Muscle layer of colon (tissue), 2 donors: Measurements from ENCODE around the gene CD2AP.
"Not testable (repeated sequence)": the region's sequence is repeated elsewhere in the genome, so short reads cannot be mapped to it uniquely, and the experiment has no call there.

Experiments
- H3K27ac ChIP-seq: one replicate; pipeline ENCODE4 v1.7.0; 2013; ENCODE audit warnings: low read depth, mild to moderate bottlenecking, low read length, moderate library complexity
- H3K27me3 ChIP-seq, 2 donors: one replicate each; pipeline ENCODE4 v1.7.0; 2013; ENCODE audit warnings: low read length in 2 of 2, mild to moderate bottlenecking in 2 of 2; ENCODE audit not compliant: insufficient read depth in 2 of 2, control insufficient read depth in 1 of 2
- H3K36me3 ChIP-seq: one replicate; pipeline ENCODE4 v1.7.0; 2013; ENCODE audit warnings: mild to moderate bottlenecking, low read length; ENCODE audit not compliant: insufficient read depth
- H3K4me1 ChIP-seq: one replicate; pipeline ENCODE4 v1.7.0; 2013; ENCODE audit warnings: mild to moderate bottlenecking, low read length; ENCODE audit not compliant: insufficient read depth
- H3K4me3 ChIP-seq, 2 donors: one replicate each; pipeline ENCODE4 v1.7.0; 2013; ENCODE audit warnings: low read length in 2 of 2, low read depth in 1 of 2, mild to moderate bottlenecking in 1 of 2, moderate library complexity in 1 of 2
- H3K9ac ChIP-seq: one replicate; pipeline ENCODE4 v1.7.0; 2013; ENCODE audit warnings: low read length
- H3K9me3 ChIP-seq: one replicate; pipeline ENCODE4 v1.7.0; 2013; ENCODE audit warnings: mild to moderate bottlenecking, low read length
- donor health status: abdominal sarcoma.
- donor health status: Adenocarcinoma of cecum.

CD2AP gene

DNA sequence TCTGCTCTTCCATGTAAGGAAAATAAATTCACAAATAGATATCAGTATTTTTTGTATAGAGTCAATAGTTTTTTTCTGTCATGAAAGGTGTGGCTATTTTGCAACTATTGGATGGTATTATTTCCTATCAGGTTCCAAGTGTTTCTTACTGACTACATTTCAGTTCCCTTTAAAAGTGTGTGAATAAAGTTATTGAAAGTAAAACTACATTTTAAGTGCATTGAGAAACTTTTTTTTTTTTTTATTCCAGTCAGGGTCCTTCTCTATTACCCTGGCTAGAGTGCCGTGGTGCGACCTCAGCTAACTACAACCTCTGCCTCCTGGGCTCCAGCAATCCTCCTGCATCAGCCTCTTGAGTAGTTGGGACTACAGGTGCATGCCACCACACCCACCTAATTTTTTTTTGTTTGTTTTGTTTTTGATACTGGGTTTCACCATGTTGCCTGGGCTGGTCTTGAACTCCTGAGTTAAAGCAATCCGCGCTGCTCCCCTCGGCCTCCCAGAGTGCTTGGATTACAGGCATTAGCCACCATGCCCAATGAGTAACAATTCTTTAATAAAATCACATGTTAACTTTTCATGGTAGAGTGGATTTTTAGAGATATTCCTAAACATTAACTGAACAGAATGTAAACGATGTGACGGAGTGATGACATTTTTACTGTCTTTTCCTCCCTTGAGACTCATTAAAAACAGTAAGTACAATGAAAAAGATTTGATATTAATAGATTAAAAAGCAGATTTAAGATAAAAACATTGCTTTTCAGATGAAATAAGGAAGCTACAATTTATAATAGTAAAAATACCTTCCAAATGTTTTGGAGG, 151.1 kb downstream of the CD2AP start:
- no peak overlapping the region for H3K27ac ChIP-seq
- H3K36me3 ChIP-seq, result no peaks in the 10 kb centered on the region
- H3K4me1 ChIP-seq, result peaks cover 3% of the 10 kb centered on the region
- no peaks in the 10 kb centered on the region for H3K27me3 ChIP-seq
- no peak overlapping the region for H3K4me3 ChIP-seq
- H3K9ac ChIP-seq, result no peak overlapping the region
- H3K9me3 ChIP-seq, result no peaks in the 10 kb centered on the region

DNA sequence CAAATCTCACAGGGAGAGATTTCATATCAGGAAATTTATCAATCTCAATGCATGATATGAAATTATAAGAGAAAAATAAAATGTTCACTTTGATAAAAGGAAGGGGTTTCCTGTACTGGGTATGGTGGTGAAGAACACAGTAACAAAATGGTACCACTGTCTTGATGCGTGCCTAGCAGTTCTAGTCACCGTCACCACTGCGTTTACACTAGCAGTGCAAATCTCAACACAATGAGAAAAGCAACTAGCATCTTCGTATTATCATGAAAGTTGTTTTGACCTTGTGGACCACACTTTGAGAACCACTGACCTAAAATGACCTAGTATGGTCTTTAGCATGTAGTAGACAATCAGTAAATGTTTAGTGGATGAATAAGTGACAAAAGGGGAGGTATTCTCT, 152.4 kb downstream of the CD2AP start:
- Histone ChIP-seq H3K27ac (no peak overlapping the region), H3K9me3 (no peaks in the 10 kb centered on the region), H3K9ac (no peak overlapping the region), H3K36me3 (no peaks in the 10 kb centered on the region), H3K4me1 (peaks cover 3% of the 10 kb centered on the region), H3K27me3 (no peaks in the 10 kb centered on the region), H3K4me3 (no peak overlapping the region)

DNA sequence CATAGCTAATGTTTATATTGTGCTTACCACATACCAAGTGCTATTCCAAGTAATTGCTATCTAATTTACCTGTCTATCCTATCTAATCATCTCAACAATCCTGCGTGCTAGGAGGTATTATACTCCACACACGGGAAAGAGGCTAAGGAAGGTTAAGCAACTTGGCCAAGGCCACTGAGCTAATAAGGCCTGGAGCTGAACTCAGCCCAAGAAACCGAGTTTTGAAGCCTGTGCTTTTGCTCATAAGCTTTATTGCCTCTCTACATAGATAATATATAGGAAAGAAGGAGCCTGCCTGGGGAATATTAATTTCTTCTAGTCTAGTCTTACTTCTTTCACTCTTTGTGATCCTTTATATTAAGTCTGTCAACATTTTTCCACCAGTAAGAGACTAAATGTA, 153.0 kb downstream of the CD2AP start:
- no peak overlapping the region for H3K9ac ChIP-seq
- H3K9me3 ChIP-seq, result no peaks in the 10 kb centered on the region
- H3K27me3 ChIP-seq, result no peaks in the 10 kb centered on the region
- no peak overlapping the region for H3K4me3 ChIP-seq
- H3K4me1 ChIP-seq, result peaks cover 3% of the 10 kb centered on the region
- no peaks in the 10 kb centered on the region for H3K36me3 ChIP-seq
- H3K27ac ChIP-seq, result no peak overlapping the region

DNA sequence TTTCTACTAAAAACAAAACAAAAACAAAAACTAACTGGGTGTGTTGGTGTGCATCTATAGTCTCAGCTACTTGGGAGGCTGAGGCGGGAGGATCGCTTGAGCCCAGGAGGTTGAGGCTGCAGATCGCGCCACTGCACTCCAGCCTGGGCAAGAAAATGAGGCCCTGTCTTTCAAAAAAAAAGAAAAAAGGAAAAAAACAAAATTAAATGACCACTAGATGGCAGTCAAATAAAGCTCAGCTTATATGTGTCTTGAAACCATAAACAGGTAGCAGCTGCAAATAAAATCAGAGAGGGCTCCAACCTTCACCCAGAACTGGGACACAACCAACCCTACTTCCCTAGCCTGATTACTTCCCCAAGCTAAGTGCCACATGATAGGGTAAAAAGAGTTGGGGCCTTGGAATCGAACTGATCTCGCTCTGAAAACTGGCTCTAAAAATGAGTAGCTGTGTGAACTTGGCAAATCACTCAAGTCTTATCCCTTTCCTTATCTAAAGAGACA, 153.7 kb downstream of the CD2AP start:
- Histone ChIP-seq H3K4me3 (no peak overlapping the region), H3K27me3 (no peaks in the 10 kb centered on the region), H3K9ac (no peak overlapping the region), H3K36me3 (no peaks in the 10 kb centered on the region), H3K4me1 (peaks cover 3% of the 10 kb centered on the region), H3K27ac (no peak overlapping the region), H3K9me3 (no peaks in the 10 kb centered on the region)

DNA sequence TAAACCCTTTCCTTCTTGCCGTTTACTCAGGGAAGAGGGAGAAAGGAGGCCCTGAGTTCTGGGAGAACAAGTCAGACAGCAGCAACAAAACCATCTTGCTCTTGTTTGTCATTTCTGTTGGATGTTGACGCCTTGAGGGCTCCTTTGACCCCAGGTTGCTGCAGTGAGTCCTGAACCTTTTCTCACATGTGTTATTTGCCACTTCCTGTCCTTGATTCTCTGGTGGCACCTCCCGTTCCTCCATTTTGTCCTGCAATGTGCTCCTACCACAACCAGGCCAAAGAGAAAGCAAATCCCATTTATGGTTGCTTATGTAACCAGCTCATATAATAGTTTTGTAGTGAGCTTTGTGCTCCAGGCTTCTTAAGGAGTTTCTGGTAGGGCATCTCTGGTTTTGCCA, 154.2 kb downstream of the CD2AP start:
- Histone ChIP-seq H3K9ac (no peak overlapping the region), H3K36me3 (no peaks in the 10 kb centered on the region), H3K27ac (no peak overlapping the region), H3K27me3 (no peaks in the 10 kb centered on the region), H3K4me3 (no peak overlapping the region), H3K4me1 (peaks cover 3% of the 10 kb centered on the region), H3K9me3 (no peaks in the 10 kb centered on the region)

DNA sequence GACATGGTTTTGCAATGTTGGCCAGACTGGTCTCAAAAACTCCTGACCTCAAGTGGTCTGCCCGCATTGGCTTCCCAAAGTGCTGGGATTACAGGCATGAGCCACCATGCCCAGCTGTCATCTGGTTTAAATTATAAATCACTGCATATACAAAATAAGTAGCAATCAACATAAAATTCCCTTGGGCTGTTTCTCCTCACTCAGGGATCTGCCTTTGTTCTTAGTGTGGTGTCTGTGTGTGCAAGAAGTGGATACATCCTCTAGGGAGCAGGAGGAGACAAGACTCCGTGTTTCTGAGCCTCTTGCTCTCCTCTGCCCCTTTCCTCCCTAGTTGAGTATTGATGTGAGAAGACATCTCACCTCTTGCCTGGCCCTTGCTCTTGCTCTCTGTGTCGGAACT, 155.6 kb downstream of the CD2AP start:
- no peak overlapping the region for H3K9ac ChIP-seq
- peaks cover 3% of the 10 kb centered on the region for H3K4me1 ChIP-seq
- H3K4me3 ChIP-seq, result no peak overlapping the region
- H3K9me3 ChIP-seq, result no peaks in the 10 kb centered on the region
- no peaks in the 10 kb centered on the region for H3K36me3 ChIP-seq
- H3K27ac ChIP-seq, result no peak overlapping the region
- no peaks in the 10 kb centered on the region for H3K27me3 ChIP-seq

DNA sequence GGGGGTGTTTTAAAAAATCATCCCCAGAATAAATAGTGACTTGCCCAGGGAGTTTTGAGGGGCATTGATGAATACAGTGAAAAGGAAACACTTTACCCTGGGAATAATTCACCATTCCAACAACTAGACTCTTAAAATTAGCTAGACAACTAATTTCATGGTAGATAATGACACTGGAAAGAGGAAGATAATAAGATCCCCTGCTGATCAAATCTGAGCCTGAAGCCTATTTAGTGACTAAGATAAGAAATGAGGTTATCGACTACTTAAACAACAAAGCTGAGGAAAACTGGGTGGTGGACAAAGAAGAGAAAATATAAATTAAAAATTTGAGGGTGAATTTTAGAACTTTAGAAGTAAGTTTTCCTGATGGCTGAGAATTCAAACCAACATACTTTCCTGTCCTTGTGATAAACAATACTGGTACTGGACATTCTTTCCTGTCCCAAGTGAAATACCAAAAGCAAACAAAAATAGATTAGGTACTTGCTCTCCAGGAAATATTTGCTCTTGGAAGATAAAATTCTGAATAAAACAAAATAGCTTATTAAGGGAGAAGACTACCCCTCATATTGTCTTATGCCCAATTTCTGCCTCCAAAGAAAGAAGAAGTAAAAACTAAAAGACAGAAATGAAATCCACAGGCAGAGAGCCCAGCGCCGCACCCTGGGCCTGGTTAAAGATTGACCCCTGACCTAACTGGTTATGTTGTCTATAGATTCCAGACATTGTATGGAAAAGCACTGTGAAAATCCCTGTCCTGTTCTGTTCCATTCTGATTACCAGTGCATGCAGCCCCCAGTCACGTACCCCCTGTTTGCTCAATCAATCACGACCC, 156.8 kb downstream of the CD2AP start:
- H3K4me1 ChIP-seq, result peaks cover 3% of the 10 kb centered on the region
- H3K9me3 ChIP-seq, result no peaks in the 10 kb centered on the region
- H3K27me3 ChIP-seq, result no peaks in the 10 kb centered on the region
- H3K27ac ChIP-seq, result no peak overlapping the region
- H3K36me3 ChIP-seq, result no peaks in the 10 kb centered on the region
- H3K9ac ChIP-seq, result no peak overlapping the region
- no peak overlapping the region for H3K4me3 ChIP-seq

- no peak overlapping the region for H3K9ac ChIP-seq
- no peaks in the 10 kb centered on the region for H3K4me1 ChIP-seq
- H3K9me3 ChIP-seq, result no peaks in the 10 kb centered on the region
- no peak overlapping the region for H3K27ac ChIP-seq
- H3K4me3 ChIP-seq, result no peak overlapping the region
- H3K27me3 ChIP-seq, result no peaks in the 10 kb centered on the region
- no peaks in the 10 kb centered on the region for H3K36me3 ChIP-seq
These were observed 169.1 kb downstream of the CD2AP start for GRCh38 chr6:47646689-47647088.

DNA sequence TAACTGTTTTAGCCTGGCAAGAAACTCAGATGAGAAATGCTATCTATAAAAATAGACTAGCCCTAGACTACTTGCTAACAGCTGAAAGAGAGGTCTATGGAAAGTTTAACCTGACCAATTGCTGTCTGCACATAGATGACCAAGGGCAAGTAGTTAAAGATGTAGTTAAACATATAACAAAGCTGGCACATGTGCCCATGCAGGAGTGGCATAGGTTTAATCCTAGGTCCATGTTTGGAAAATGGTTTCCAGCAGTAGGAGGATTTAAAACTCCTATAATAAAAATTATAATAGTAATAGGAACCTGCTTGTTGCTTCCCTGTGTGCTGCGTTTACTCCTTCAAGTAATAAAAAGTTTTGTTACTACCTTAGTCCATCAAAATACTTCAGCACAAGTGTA, 169.6 kb downstream of the CD2AP start:
- Histone ChIP-seq H3K4me1 (no peaks in the 10 kb centered on the region), H3K9ac (no peak overlapping the region), H3K4me3 (no peak overlapping the region), H3K27ac (no peak overlapping the region), H3K27me3 (no peaks in the 10 kb centered on the region), H3K9me3 (no peaks in the 10 kb centered on the region), H3K36me3 (no peaks in the 10 kb centered on the region)

- H3K9me3 ChIP-seq, H3K36me3 ChIP-seq, H3K4me1 ChIP-seq, H3K27me3 ChIP-seq, H3K9ac ChIP-seq, H3K27ac ChIP-seq, H3K4me3 ChIP-seq: not testable (repeated sequence)
These were observed 170.0 kb downstream of the CD2AP start for GRCh38 chr6:47647626-47648025.

DNA sequence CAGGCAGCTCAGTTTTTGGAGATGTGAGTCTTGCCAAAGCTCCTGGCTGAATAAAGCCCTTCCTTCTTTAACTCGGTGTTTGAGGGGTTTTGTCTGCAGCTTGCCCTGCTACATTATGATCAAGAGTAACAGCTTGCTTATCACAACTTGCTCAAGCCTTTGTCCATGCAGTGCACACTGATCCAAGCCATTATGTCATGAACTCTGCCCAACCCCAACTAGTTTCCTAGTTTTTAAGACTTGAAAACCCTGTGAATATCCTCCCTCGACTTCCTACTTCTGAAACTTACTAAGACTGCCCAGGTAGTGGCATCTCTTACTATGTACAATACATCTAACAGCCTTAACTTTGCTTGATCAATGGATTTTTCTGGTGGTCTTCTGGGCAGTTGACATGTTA, 170.4 kb downstream of the CD2AP start:
- H3K4me3 ChIP-seq, result no peak overlapping the region
- H3K9ac ChIP-seq, result no peak overlapping the region
- no peaks in the 10 kb centered on the region for H3K9me3 ChIP-seq
- no peaks in the 10 kb centered on the region for H3K36me3 ChIP-seq
- H3K27ac ChIP-seq, result no peak overlapping the region
- H3K4me1 ChIP-seq, result no peaks in the 10 kb centered on the region
- no peaks in the 10 kb centered on the region for H3K27me3 ChIP-seq
